Subcutaneous adipose tissue (tissue), 4 donors: ENCODE data around the gene GCH1. TPM values are rescaled to one million over a fixed set of nuclear protein-coding genes. Genes with fewer than 3 reads are reported as not detected.

Experiments
- CTCF ChIP-seq: fragments of 450-650 bp; IDR thresholded peaks from one replicate; pipeline ENCODE4 v1.5.1; 2016; ENCODE audit warnings: low read depth, mild to moderate bottlenecking, control low read depth, antibody characterized with exemption, moderate library complexity
- total RNA-seq, 4 donors: library from RNA; depleted of rRNA; stranded (reverse); fragments of >200 nt; gene quantifications; one replicate each; pipeline ENCODE4 v1.1.0, GENCODE V29; 2016

The GCH1 gene
- total RNA-seq, 4 donors from 2014 or later = 2.6 to 7.6 (median 4.9) TPM

- no peak for TF ChIP-seq CTCF
These were observed 95.2 kb downstream of the GCH1 start for GRCh38 chr14:54807428-54807827.

GRCh38 chr14:54806616-54807015, 96.0 kb downstream of the GCH1 start:
- TF ChIP-seq CTCF = no peak

- no peak for TF ChIP-seq CTCF
These were observed 96.9 kb downstream of the GCH1 start for GRCh38 chr14:54805445-54806322.

GRCh38 chr14:54805070-54805444, 97.6 kb downstream of the GCH1 start:
- TF ChIP-seq CTCF = no peak

- TF ChIP-seq CTCF = no peak
These were observed 98.0 kb downstream of the GCH1 start for GRCh38 chr14:54804538-54805041.

- no peak for TF ChIP-seq CTCF
These were observed 98.6 kb downstream of the GCH1 start for GRCh38 chr14:54803926-54804537.

- TF ChIP-seq CTCF = no peak
These were observed 99.2 kb downstream of the GCH1 start for GRCh38 chr14:54803396-54803795.
